Stimulated activated CD8-positive, alpha-beta memory T cell treated with anti-CD3 and anti-CD28 coated beads, Interleukin-15, amount 100 ng/mL, for 1 hour (primary cell): ENCODE results near the gene RRM2.

Experiments used
- DNase-seq: peaks from one replicate; pipeline ENCODE4 v3.0.0-alpha.2; 2020; ENCODE audit warnings: low read depth

The RRM2 gene

DNA sequence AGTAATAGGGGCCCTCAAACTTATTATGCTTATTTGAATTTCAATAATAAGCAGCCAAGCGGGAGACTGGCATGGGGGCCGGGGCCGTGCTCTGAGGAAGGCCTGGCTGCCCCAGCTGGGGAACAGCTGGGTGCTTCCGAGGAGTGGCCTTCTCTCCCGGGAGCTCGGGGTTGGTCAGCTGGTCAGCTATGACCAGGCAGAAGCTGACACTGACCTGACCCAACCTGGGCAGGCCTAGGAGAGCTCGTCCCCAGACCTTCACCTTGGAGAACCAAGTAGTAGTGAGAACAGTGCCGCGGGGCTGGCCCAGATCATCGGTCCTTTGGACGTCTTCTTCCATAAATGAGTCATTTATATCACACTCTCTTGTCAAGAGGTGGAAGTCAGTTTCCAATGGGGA, 36.1 kb downstream of the RRM2 start:
- no peak for DNase-seq

DNA sequence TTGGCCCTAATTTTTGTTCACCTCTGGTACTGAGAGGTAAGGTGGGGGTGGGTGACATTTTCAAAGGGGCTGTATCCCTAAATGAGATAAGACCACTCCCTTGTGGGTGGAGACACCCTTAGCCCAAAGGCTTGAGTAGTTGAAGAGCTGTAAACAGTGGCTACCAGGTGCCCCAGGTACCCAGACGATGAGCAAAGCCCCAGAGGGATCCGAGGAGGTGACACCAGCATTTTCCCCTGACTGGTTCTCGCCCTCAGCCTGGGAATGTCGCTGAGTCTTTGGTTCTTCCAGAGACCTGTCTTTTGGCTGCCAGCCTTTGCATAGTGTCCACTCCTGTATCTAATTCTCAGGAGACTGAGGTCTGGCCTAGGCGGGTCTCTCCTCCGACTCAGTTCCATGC, 36.5 kb downstream of the RRM2 start:
- no peak for DNase-seq

DNA sequence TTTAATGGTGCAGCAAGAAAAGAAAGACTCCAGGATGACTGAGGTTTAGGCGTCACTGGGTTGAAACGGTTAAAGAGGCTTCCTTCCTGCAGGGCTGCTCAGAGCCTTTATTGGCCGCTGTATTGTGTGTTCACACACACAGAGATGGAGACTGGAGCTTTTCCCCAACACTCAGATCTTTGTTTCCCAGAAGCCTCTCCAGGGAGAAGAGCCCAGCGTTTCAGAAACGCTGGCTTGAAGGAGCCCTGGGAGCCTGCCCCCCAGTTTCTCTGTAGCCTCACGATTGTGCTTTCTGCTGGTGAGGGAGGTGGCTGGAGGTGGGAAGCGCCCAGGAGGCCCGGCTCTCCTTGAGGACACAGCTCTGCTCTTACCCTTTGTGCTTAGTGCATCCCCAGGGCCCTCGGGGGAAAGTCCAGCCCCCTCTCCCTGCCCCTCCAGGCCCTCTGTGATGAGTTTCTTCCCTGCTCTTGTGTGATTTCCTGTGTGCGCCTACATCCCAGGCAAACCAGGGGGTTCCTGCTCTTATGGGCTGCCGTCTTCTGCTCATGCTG, 37.1 kb downstream of the RRM2 start:
- DNase-seq: no peak

- no peak for DNase-seq
These were observed 37.8 kb downstream of the RRM2 start for GRCh38 chr2:10160203-10160955.

DNA sequence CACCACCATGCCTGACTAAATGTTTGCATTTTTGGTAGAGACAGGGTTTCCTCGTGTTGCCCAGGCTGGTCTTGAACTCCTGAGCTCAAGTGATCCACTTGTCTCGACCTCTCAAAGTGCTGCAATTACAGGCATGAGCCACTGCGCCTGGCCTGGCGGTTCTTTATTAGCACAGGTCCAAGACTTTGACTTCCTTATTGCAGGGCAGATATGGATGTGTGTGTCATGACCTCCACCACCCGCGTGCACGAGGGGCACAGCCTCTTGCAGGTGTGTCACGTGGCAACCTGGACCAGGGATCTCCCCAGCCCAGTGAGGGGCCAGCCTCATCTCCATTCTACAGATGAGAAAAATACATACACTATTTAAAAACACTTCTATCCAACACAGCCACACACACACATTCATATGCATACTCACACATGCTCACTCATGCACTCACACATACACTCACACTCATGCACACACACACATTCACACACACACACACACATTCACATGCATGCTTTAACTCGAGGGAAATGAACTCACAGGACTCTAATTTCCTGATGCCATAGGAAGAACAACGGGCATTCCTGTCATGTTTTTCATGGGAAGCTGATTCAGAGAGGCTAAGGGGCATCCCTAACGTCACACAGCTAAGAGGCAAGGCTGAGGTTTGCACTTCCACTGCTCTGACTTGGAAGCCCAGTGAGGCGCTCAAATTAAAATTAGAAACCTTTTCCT, 38.8 kb downstream of the RRM2 start:
- DNase-seq: no peak

GRCh38 chr2:10161961-10162441, 39.5 kb downstream of the RRM2 start:
- no peak for DNase-seq

- DNase-seq: no peak
These were observed 40.3 kb downstream of the RRM2 start for GRCh38 chr2:10162586-10163497.

DNA sequence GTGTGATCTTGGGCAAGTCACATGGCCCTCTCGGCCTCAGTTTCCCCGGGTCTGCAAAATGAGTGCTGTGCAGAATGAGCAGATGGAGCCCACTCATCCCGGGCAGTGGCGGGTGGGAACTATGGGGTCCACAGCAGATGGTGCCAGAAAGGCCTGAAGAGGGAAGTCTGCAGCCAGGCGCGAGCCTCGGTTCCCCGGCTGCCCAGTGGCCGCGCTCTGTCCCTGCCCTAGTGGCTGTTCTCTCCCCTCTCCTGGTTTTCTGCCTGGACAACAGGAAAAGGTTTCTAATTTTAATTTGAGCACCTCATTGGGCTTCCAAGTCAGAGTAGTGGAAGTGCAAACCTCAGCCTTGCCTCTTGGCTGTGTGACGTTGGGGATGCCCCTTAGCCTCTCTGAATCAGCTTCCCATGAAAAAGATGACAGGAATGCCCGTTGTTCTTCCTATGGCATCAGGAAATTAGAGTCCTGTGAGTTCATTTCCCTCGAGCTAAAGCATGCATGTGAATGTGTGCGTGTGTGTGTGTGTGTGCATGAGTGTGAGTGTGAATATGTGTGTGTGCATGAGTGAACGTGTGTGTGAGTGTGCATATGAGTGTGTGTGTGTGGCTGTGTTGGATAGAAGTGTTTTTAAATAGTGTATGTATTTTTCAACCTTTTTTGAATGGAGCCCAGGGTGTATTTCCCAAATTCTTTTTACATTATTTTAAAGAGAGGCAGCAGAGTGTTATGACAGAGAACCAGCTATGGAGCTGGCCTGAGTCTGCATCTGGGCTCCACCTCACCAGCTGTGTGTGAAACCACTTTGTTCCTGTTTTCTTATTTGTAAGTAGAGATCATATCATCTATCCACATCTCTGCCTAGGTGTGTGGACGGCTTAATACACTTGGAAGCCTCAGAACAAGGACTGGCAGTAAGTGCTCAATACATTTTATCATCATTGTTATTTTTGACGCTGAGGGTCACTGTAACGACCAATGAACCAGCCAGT, 41.3 kb downstream of the RRM2 start:
- no peak for DNase-seq

GRCh38 chr2:10164601-10165000, 42.1 kb downstream of the RRM2 start:
- DNase-seq: no peak

GRCh38 chr2:10165282-10165681, 42.7 kb downstream of the RRM2 start:
- no peak for DNase-seq

- DNase-seq: no peak
These were observed 43.5 kb downstream of the RRM2 start for GRCh38 chr2:10165861-10166675.

DNA sequence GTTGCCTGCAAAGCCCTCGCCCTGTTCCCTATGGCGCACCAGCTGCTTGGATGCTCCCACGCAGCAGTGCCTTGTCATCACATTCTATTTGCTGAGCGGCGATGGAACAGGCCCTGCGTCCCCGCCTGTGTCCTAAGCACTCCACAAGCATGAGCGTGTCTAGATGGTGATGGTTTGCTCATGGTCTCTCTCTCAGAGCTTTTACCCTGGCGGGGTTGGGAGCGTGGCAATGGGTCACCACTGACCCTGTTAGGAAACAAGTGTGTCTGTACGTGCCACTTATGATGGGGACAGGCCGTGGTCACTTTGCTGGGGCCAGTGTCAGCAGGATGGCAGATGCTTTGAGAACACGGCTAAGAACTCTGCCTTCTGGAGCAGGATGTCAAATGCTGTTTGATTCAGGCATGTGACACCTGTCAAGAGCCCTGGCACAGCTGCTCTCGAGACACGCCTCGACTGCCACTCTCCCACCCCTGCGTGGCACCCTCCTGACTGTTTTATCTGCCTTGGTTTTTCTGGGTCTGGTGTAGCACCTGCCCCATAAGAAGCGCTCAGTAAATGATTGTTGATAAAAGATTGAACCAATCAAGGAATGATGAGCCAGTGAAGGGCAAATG, 44.2 kb downstream of the RRM2 start:
- no peak for DNase-seq

DNA sequence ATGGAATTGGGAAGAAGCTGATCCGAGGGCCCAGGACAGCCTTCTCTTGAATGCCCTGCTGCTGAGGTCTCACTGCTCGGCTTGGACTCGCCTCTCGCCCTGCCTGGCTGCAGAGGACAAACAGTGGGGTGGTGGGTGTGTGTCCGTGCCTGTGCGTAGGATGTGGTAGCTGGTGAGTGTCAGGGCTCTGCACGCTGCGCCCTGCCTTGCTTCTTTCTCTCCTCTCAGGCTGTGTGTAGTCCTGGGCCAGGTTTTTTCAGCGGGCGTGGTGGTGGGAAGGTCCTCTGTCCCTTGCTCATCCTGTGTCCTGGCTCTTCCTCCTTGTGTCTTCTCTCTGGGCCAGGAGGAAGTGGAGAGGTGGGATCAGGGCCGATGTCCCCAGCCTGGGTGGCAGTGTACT, 44.8 kb downstream of the RRM2 start:
- no peak for DNase-seq

- no peak for DNase-seq
These were observed 45.7 kb downstream of the RRM2 start for GRCh38 chr2:10168221-10168620.

DNA sequence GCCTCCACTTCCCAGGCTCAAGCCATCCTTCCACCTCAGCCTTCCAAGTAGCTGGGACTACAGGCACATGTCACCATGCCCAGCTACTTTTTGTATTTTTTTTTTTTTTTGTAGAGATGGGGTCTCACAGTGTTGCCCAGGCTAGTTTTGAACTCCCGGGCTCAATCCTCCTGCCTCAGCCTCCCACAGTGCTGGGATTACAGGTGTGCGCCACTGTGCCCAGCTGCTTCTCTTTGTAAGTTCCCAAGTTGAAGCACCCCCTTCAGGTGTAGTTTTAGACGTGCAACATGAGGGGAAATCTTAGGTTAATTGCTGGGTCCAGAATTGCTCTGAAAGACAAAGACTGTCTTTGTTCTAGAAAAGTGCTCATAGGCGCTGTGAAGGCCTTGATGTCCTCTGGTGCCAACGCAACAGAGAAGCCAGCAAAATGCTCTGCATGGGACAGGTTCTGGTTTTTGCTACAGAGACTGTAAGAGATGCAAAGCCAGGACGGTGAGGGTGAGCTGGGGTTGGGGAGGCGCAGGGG, 46.6 kb downstream of the RRM2 start:
- no peak for DNase-seq

DNA sequence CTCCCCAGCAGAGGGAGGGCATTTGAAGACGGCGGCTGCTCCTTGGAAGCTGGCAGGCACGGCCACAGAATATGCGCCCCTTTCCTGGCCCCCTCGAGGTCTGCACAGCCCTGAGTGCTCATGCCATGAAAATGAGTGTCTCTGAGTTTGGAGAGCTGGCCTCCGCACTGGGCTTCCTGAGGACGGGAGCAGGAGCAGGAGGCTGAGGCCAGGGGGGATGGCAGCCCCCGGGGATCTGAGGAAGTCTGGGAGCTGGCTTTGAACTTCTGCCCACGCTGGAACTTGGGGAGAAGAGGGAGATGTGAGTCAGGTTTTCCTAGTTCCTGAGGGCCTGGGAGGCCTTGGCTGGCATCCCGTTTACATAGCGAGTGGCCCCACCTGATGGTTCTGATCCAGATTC, 47.0 kb downstream of the RRM2 start:
- no peak for DNase-seq

GRCh38 chr2:10170256-10170655, 47.7 kb downstream of the RRM2 start:
- DNase-seq: no peak

DNA sequence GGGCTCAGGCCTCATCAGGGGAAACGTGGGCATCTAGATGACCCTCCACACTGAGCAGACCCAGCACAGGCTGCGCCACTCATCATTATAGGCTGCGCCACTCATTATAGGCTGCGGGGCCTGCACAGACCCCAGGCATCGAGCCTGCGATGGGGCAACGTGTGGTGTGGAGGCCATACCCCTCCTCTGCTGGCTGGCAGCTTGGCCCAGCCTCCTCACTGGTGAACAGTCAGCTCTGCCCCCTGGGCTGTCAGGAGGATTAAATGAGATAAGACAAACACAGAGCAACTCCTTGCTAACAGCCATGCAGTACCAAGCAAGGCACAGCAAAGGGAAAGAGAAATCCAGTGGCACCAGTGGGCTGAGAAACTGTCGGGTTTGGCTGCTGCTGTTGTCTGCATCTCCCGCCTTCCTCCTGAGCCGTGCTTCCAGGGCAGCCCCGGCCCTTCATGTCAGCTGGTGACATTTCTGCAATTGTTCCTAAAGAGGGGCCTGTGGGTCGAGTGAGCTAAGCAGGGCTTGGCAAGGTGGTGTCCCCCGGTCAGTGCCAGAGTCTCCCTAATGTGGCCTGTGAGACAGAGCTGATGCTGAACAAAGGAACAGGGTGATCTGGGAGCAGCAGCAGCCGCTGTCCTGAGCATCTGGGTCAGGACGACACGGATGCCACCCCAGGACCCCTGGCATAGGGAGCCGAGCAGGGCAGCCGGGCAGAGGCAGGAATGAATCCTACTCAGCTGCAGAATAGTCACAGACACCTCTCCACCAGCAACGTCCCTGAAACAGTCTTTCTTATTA, 48.7 kb downstream of the RRM2 start:
- no peak for DNase-seq
